Activated CD4-positive, CD25-positive, alpha-beta regulatory T cell (primary cell): ENCODE data around the gene CXorf51B.
"Not testable (repeated sequence)": the region's sequence is repeated elsewhere in the genome, so short reads cannot be mapped to it uniquely, and the experiment has no call there.

Experiments
- DNase-seq, 4 experiments: peaks; one replicate each; lab custom pipeline; 2025; lab: John Stamatoyannopoulos, UW

Gene CXorf51B

GRCh38 chrX:146809471-146809870 is at the start of gene CXorf51B:
Gene CXorf51B, plus strand, starts transcription at chrX:146809771. Its CDS starts 21 bp downstream, at chrX:146809792.
- DNase-seq = not testable (repeated sequence)

DNA sequence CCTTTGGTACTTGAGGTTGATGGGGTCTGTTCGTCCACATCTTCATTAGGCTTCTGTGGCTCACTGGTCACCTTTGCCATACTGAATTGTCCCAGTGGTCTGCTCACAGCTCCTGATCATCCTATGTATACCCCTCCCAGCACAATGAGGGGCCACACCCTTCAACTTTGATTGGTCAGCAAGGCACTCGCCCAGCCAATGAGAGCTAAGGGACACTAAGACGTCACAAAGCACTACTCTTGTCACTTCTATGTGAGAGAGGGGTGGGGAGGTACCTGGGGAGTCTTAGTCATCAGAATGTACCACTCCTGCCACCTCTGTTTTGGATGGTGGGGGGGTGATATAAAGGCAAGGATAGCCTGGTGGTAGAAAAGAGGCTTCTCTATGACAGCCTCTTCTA is 5.1 kb downstream of the CXorf51B start, which contains the start of gene CXorf51A:
Gene CXorf51A, minus strand, starts transcription at position 101 of the 400 bp plus-strand sequence. Its CDS starts 21 bp downstream, at position 80.
- not testable (repeated sequence) for DNase-seq

DNA sequence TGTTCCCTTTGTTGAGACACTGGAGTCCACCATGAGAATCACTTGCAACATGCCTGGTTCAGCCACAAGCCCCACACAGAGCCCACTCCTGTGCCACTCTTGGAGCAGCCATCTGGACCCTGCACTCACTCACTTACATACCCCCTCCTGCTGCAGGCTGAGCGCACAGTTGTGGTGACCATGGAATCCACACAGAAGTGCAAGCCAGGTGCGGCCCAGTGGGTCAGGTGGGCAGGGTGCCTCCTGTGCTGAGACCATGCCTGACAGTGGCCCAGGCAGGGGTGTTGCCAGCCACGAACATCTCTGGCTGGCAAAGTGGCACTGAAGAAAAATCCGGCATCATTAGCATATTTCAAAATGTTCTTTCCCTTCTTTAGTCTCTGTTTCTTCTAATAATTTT is 22.4 kb downstream of the CXorf51B start:
- peak in 1 of 4 experiments; percentile 0 for DNase-seq

- DNase-seq = no peak
These were observed 44.7 kb downstream of the CXorf51B start for GRCh38 chrX:146854281-146854680.
